ENCODE measurements around the gene WDR44. TPM values are rescaled to one million over a fixed set of nuclear protein-coding genes. Genes with fewer than 3 reads are reported as not detected.

WDR44 gene
- total RNA-seq, 1 experiment from 2014 or later: 12.4 TPM

DNA sequence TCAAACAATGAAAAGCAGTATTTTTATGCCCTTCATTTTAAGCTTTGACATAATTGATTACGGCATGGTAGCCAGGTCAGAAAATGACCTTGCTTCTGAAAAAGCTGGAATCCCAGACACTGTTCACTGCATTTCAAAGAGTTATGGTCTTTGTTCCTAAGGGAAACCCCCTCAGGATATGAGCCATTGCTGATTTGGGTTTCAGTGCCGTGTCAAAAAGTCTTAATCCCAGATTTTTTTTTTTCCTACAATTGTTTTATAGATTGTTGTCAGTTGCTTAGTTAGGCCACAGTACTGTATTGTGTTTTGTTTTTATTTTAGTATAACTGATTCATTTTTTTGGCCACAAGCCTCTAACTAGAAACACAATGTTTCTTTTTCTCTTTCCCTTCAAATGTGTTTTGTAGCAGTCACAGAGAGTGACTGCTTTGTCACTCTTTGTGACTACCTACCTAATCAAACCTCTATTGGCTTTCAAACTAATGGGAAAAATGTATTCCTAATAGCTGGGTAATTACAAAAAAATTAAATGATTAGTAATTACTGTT lies 10.3 kb downstream of the WDR44 start:
- Histone ChIP-seq H3K27ac (ENCODE audit: low read depth, low read length, poor library complexity, severe bottlenecking) (no peak overlapping the region), H3K27me3 (replicated peaks; ENCODE audit: insufficient read depth, low read depth, low read length, poor library complexity) (no peaks in the 10 kb centered on the region), H3K4me3 (ENCODE audit: low read depth, low read length, poor library complexity, severe bottlenecking) (no peak overlapping the region), H3K4me1 (ENCODE audit: insufficient read depth, low read length, poor library complexity, severe bottlenecking) (peaks cover 5% of the 10 kb centered on the region), H3K36me3 (ENCODE audit: insufficient read depth, low read length, poor library complexity, severe bottlenecking) (no peaks in the 10 kb centered on the region), H3K9me3 (ENCODE audit: low read depth, low read length, poor library complexity, severe bottlenecking) (no peaks in the 10 kb centered on the region)
- POLR2A ChIA-PET (ENCODE audit: low non-redundant PET): no interaction called here
- CTCF ChIA-PET: no interaction called here
- intact Hi-C loops (cut with micrococcal nuclease; ENCODE audit: unreplicated experiment): no loop called here
- no peak for DNase-seq (ENCODE audit: low spot score)
- no peak for TF ChIP-seq EZH2 (IDR thresholded peaks at IDR 0.05; ENCODE audit: borderline replicate concordance, low read depth, low read length, poor library complexity, severe bottlenecking)
- TF ChIP-seq, protein P1, sequence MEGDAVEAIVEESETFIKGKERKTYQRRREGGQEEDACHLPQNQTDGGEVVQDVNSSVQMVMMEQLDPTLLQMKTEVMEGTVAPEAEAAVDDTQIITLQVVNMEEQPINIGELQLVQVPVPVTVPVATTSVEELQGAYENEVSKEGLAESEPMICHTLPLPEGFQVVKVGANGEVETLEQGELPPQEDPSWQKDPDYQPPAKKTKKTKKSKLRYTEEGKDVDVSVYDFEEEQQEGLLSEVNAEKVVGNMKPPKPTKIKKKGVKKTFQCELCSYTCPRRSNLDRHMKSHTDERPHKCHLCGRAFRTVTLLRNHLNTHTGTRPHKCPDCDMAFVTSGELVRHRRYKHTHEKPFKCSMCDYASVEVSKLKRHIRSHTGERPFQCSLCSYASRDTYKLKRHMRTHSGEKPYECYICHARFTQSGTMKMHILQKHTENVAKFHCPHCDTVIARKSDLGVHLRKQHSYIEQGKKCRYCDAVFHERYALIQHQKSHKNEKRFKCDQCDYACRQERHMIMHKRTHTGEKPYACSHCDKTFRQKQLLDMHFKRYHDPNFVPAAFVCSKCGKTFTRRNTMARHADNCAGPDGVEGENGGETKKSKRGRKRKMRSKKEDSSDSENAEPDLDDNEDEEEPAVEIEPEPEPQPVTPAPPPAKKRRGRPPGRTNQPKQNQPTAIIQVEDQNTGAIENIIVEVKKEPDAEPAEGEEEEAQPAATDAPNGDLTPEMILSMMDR (conservative IDR thresholded peaks at IDR 0.05; ENCODE audit: low read depth, low read length): no peak
- BruUV-seq (replicated peaks): no TSS peak

DNA sequence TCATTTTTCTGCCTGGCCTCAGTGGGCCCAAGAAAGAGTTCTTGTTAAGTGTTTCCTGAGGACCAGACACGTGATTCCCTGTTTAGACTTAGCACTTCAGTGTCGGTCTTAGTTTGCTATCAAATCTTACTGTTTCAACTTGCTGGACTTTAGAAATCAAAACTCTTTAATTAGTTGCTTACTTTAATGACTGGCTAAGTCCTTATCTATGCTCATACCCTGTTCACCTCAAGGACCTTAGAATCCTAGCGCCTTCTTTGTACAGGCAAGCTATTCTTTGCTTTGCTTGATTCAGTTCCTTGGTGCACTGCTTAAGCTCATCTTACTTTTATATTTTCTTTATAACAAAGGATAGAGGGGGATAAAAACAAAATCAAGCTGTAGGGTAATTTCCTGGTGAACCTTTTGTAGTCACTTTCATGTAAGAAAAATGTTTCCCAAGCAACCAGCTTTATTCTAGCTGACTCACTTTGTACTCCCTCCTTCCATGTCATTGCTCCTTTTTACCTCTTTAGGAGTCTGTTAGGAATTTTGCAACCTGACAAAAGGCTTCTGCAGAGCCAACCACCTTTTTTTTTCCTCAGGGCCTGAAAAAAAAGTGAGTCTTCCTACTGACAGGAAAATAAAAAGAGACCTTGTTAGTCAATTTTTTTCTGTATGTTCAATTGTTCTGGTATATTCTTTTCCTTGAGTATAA lies 14.7 kb downstream of the WDR44 start:
- CTCF ChIA-PET: no interaction called here
- POLR2A ChIA-PET (ENCODE audit: low non-redundant PET): no interaction called here
- H3K36me3 ChIP-seq (ENCODE audit: insufficient read depth, low read length, poor library complexity, severe bottlenecking): no peaks in the 10 kb centered on the region
- no TSS peak for BruUV-seq (replicated peaks)
- intact Hi-C loops (cut with micrococcal nuclease; ENCODE audit: unreplicated experiment): no loop called here
- TF ChIP-seq EZH2 (IDR thresholded peaks at IDR 0.05; ENCODE audit: borderline replicate concordance, low read depth, low read length, poor library complexity, severe bottlenecking): no peak
- TF ChIP-seq, protein P1 (conservative IDR thresholded peaks at IDR 0.05; ENCODE audit: low read depth, low read length): no peak
- no peaks in the 10 kb centered on the region for H3K9me3 ChIP-seq (ENCODE audit: low read depth, low read length, poor library complexity, severe bottlenecking)
- H3K27ac ChIP-seq (ENCODE audit: low read depth, low read length, poor library complexity, severe bottlenecking): no peak overlapping the region
- no peak for DNase-seq (ENCODE audit: low spot score)
- H3K4me3 ChIP-seq (ENCODE audit: low read depth, low read length, poor library complexity, severe bottlenecking): no peak overlapping the region
- H3K4me1 ChIP-seq (ENCODE audit: insufficient read depth, low read length, poor library complexity, severe bottlenecking): peaks cover 6% of the 10 kb centered on the region
- H3K27me3 ChIP-seq (replicated peaks; ENCODE audit: insufficient read depth, low read depth, low read length, poor library complexity): no peaks in the 10 kb centered on the region

DNA sequence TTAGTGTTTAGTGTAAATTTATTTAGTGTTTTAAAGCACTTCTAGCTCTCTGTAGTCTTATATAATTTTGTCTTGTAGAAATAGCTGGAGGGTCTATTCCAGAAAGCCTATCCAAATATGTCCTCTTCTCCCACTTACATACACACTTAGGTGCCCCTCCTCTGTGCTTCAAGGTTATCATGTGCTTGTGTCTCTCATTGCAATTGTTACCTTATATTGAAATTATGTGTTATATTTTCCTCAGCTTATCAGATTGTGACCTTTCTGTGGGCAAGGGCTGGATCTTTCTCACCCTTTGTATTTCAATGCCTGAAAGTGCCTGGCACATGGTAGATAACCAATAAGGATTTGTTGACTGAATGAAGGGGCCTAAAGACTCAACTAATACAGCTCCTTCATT lies 18.4 kb downstream of the WDR44 start:
- H3K27ac ChIP-seq (ENCODE audit: low read depth, low read length, poor library complexity, severe bottlenecking): no peak overlapping the region
- no peaks in the 10 kb centered on the region for H3K9me3 ChIP-seq (ENCODE audit: low read depth, low read length, poor library complexity, severe bottlenecking)
- H3K4me1 ChIP-seq (ENCODE audit: insufficient read depth, low read length, poor library complexity, severe bottlenecking): peaks cover 6% of the 10 kb centered on the region
- intact Hi-C loops (cut with micrococcal nuclease; ENCODE audit: unreplicated experiment): no loop called here
- CTCF ChIA-PET: no interaction called here
- no peaks in the 10 kb centered on the region for H3K27me3 ChIP-seq (replicated peaks; ENCODE audit: insufficient read depth, low read depth, low read length, poor library complexity)
- no peak overlapping the region for H3K4me3 ChIP-seq (ENCODE audit: low read depth, low read length, poor library complexity, severe bottlenecking)
- TF ChIP-seq, protein P1 (conservative IDR thresholded peaks at IDR 0.05; ENCODE audit: low read depth, low read length): no peak
- no peak for TF ChIP-seq EZH2 (IDR thresholded peaks at IDR 0.05; ENCODE audit: borderline replicate concordance, low read depth, low read length, poor library complexity, severe bottlenecking)
- POLR2A ChIA-PET (ENCODE audit: low non-redundant PET): no interaction called here
- no TSS peak for BruUV-seq (replicated peaks)
- DNase-seq (ENCODE audit: low spot score): no peak
- no peaks in the 10 kb centered on the region for H3K36me3 ChIP-seq (ENCODE audit: insufficient read depth, low read length, poor library complexity, severe bottlenecking)
